HEK293 (cell line): Measurements from ENCODE around the gene SLC1A1.
"Not testable (repeated sequence)": the region's sequence is repeated elsewhere in the genome, so short reads cannot be mapped to it uniquely, and the experiment has no call there.

Experiments
- CTCF ChIA-PET: fragments of 350-600 bp; formaldehyde crosslinking; extraction: SDS; loops from one replicate; lab custom pipeline; 2021; ENCODE audit warnings: antibody characterized with exemption; lab: Yijun Ruan, JAX
- POLR2A ChIA-PET: fragments of 300-600 bp; formaldehyde crosslinking; extraction: SDS; loops from one replicate; lab custom pipeline; 2020; ENCODE audit warnings: antibody characterized with exemption, inconsistent platforms; lab: Yijun Ruan, JAX
- H3K27ac ChIP-seq: fragments of 200-500 bp; sonication (Bioruptor generic); 2 replicates; pipeline ENCODE4 v1.5.1; 2014; ENCODE audit warnings: low read depth, low read length, control low read depth, inconsistent platforms; ENCODE audit errors: extremely low read depth
- H3K36me3 ChIP-seq, 2 experiments: fragments of 200-500 bp in 1 of 2; sonication (Bioruptor generic) in 1 of 2; 1 replicate in 1 of 2; 2 replicates in 1 of 2; pipeline ENCODE4 v1.5.1; 2014 to 2017; ENCODE audit warnings: inconsistent platforms in 2 of 2, low read length in 2 of 2; ENCODE audit not compliant: control insufficient read depth in 2 of 2, insufficient read depth in 1 of 2
- H3K4me1 ChIP-seq: fragments of 200-500 bp; sonication (Bioruptor generic); 2 replicates; pipeline ENCODE4 v1.5.1; 2014; ENCODE audit warnings: mild to moderate bottlenecking, low read length, inconsistent platforms; ENCODE audit not compliant: control insufficient read depth, insufficient read depth
- H3K4me3 ChIP-seq: 2 replicates; pipeline ENCODE4 v1.5.1; 2011; ENCODE audit warnings: low read depth, mild to moderate bottlenecking, control low read depth, low read length, moderate library complexity
- H3K9me3 ChIP-seq: fragments of 200-500 bp; sonication (Bioruptor generic); 2 replicates; pipeline ENCODE4 v1.5.1; 2014; ENCODE audit warnings: low read depth, low read length, inconsistent platforms; ENCODE audit not compliant: control insufficient read depth, insufficient read depth
- PRDM10 ChIP-seq: fragments of 450-650 bp; formaldehyde crosslinking; IDR thresholded peaks from 2 replicates; pipeline ENCODE4 v1.5.1; 2016; ENCODE audit warnings: missing biosample characterization, missing genetic modification characterization
- ZBTB48 ChIP-seq: fragments of 450-650 bp; formaldehyde crosslinking; IDR thresholded peaks from 2 replicates; pipeline ENCODE4 v1.5.1; 2016; ENCODE audit warnings: missing biosample characterization, missing genetic modification characterization
- ZBTB8A ChIP-seq: fragments of 450-650 bp; formaldehyde crosslinking; IDR thresholded peaks from 2 replicates; pipeline ENCODE4 v1.5.1; 2016; ENCODE audit warnings: missing biosample characterization, missing genetic modification characterization
- ZNF133 ChIP-seq: fragments of 450-650 bp; formaldehyde crosslinking; IDR thresholded peaks from 2 replicates; pipeline ENCODE4 v1.5.1; 2016; ENCODE audit warnings: missing biosample characterization, missing genetic modification characterization
- ZNF560 ChIP-seq: fragments of 450-650 bp; formaldehyde crosslinking; IDR thresholded peaks from 2 replicates; pipeline ENCODE4 v1.5.1; 2017; ENCODE audit warnings: missing biosample characterization, missing genetic modification characterization, borderline replicate concordance
- TF ChIP-seq, protein P1 (sequence below): fragments of 450-650 bp; IDR thresholded peaks from 2 replicates; pipeline ENCODE4 v1.5.1; 2018; ENCODE audit warnings: missing biosample characterization, mild to moderate bottlenecking, missing genetic modification characterization
- TF ChIP-seq, protein P2 (sequence below): fragments of 450-650 bp; formaldehyde crosslinking; IDR thresholded peaks from 2 replicates; pipeline ENCODE4 v1.5.1; 2016; ENCODE audit warnings: missing biosample characterization, missing genetic modification characterization

Gene SLC1A1

DNA sequence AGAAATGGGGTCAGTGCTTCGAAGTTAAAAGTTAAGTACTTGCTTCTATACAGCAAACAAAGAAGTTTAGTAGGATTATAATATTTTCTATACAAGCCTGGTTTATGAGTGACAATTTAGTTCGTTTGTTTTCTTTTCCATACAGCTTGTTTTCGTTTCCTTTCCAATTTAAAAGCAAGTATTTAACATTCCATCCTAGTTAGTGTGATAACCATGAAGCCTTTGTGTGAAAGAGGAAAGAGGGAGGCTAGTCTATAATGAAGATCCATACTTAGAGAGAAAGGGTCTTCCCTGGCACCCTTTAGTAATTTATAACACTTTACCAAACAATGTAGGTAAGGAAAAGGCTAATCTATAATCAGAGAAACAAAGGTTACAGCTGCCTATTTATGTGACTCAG lies 51.0 kb downstream of the SLC1A1 start (continued):
- no peak for TF ChIP-seq ZNF133 (tag by site-specific recombination)
- TF ChIP-seq, all 188 proteins: peak for 0

GRCh38 chr9:4541856-4542255 lies 51.6 kb downstream of the SLC1A1 start:
- ChIA-PET CTCF (interaction anchor here (0.9 to 1.8 kb wide), 3 partner anchors 11 to 175 kb away, joined by 3 to 4 read pairs (median 3); no protein-coding TSS in a partner anchor), POLR2A (no interaction called here)
- no peaks in the 10 kb centered on the region for H3K36me3 ChIP-seq

GRCh38 chr9:4544714-4545113 lies 54.4 kb downstream of the SLC1A1 start:
- H3K9me3 ChIP-seq, H3K36me3 ChIP-seq, H3K4me1 ChIP-seq, H3K4me3 ChIP-seq, H3K27ac ChIP-seq, POLR2A ChIA-PET: not testable (repeated sequence)
- CTCF ChIA-PET, result interaction anchor here (0.5 kb wide), 1 partner anchor 385 kb away, joined by 3 read pairs; no protein-coding TSS in a partner anchor

More at GRCh38 chr9:4541856-4542255, 51.6 kb downstream of the SLC1A1 start:
- H3K9me3 ChIP-seq, result no peaks in the 10 kb centered on the region
- no peak overlapping the region for H3K4me3 ChIP-seq
- H3K27ac ChIP-seq, result no peak overlapping the region
- peaks cover 10% of the 10 kb centered on the region for H3K4me1 ChIP-seq
- TF ChIP-seq ZBTB8A (tag by site-specific recombination), result no peak

- H3K9me3 ChIP-seq, result no peaks in the 10 kb centered on the region
- POLR2A ChIA-PET, result no interaction called here
- no peak overlapping the region for H3K27ac ChIP-seq
- 0 out of 2 replicates have a peak, but pooled peaks cover 2% of the 10 kb centered on the region for H3K4me1 ChIP-seq
- H3K4me3 ChIP-seq, result no peak overlapping the region
- CTCF ChIA-PET, result no interaction called here
- H3K36me3 ChIP-seq, result no peaks in the 10 kb centered on the region
- TF ChIP-seq PRDM10 (tag by site-specific recombination) (no peak), ZNF560 (tag by site-specific recombination) (no peak), ZBTB48 (tag by site-specific recombination) (no peak)
- TF ChIP-seq, protein P1, sequence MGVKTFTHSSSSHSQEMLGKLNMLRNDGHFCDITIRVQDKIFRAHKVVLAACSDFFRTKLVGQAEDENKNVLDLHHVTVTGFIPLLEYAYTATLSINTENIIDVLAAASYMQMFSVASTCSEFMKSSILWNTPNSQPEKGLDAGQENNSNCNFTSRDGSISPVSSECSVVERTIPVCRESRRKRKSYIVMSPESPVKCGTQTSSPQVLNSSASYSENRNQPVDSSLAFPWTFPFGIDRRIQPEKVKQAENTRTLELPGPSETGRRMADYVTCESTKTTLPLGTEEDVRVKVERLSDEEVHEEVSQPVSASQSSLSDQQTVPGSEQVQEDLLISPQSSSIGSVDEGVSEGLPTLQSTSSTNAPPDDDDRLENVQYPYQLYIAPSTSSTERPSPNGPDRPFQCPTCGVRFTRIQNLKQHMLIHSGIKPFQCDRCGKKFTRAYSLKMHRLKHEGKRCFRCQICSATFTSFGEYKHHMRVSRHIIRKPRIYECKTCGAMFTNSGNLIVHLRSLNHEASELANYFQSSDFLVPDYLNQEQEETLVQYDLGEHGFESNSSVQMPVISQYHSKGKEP, result no peak
- TF ChIP-seq, protein P2, sequence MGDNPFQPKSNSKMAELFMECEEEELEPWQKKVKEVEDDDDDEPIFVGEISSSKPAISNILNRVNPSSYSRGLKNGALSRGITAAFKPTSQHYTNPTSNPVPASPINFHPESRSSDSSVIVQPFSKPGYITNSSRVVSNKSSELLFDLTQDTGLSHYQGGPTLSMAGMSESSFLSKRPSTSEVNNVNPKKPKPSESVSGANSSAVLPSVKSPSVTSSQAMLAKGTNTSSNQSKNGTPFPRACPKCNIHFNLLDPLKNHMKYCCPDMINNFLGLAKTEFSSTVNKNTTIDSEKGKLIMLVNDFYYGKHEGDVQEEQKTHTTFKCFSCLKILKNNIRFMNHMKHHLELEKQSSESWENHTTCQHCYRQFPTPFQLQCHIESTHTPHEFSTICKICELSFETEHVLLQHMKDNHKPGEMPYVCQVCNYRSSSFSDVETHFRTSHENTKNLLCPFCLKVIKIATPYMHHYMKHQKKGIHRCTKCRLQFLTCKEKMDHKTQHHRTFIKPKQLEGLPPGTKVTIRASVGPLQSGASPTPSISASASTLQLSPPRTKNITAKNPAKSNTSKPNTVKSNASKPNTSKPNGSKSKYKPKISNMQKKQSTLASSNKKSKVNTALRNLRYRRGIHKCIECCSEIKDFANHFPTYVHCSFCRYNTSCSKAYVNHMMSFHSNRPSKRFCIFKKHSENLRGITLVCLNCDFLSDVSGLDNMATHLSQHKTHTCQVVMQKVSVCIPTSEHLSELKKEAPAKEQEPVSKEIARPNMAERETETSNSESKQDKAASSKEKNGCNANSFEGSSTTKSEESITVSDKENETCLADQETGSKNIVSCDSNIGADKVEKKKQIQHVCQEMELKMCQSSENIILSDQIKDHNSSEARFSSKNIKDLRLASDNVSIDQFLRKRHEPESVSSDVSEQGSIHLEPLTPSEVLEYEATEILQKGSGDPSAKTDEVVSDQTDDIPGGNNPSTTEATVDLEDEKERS (tag by site-specific recombination), result no peak
Observed at GRCh38 chr9:4547016-4547415, 56.7 kb downstream of the SLC1A1 start.
